GM21737 (cell line): ENCODE results near the gene ZNF385B.
"Not testable (repeated sequence)": the region's sequence is repeated elsewhere in the genome, so short reads cannot be mapped to it uniquely, and the experiment has no call there.

Source experiments
- ATAC-seq: cut with Tn5 transposase; IDR thresholded peaks from one replicate; pipeline ENCODE4 v1.9.1; 2021; ENCODE audit warnings: mild to moderate bottlenecking, moderate library complexity; ENCODE audit not compliant: unreplicated experiment

The ZNF385B gene

DNA sequence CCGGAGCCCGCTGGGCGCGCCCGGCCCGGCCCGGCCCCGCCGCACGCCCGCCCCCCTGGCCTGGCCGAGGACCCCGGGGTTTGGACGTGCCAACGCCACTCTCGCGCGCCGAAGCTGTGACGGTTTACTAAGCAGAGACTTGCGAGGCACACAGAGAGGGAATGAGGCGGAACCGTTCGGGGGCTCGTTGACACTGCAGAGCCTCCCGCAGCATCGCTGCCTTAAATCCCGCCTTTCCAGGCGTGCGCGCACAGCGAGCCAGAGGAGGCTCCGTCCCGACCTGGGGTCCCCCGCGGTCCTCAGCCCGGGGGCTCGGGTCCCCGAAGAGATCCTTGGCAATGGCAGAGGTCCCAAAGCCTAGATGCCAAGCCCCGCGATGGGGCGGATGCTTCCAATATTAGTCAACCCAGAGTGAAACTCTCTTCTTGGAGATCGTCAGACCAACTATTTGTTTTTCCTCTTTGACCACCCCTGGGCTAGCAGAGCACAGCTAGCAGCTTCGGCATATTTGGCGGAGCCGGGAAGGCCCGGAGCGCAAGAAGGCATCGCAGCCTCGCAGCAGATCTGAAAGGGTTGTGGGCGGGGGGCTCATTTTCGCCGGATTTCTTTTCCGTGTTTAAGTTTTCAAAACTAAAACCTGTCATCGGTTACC lies at the start of gene ZNF385B:
TSS of gene ZNF385B (minus strand) at position 197 of the 652 bp plus-strand sequence.
- no peak for ATAC-seq

DNA sequence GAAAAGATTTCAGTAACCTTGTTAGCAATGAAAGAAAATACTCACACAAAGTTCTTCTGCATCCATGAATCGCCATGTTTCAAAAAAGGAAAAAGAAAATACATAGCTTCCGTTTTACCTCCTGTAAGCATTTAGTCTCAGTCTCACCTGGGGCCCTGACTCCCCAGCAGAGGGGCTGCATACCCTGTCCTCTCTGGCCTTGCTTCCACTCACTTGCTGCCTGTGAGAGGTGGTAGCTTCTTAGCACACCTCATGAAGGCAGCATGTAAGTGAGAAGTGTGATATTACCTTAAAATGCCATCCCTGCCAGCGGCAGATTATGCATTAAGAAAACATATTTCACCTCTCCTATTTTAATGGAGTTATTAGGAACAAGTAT lies 49.3 kb upstream of the ZNF385B start:
- no peak for ATAC-seq

GRCh38 chr2:179909845-179910734 lies 48.7 kb upstream of the ZNF385B start:
- ATAC-seq, result no peak

DNA sequence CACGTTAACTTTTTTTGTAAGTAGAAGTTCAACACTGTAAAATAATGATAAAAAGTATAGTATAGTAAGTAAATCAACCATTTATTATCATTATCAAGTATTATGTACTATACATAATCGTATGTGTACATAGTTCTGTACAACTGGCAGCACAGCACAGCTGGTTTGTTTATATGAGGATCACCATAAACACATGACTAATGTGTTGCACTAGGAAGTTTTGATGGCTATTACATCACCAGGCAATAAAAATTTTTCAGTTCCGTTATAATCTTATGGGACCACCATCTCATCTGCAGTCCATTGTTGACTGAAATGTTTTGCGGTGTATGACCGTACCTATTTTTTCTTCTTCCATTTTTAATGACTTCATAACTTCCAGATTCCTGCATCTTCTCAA lies 39.2 kb upstream of the ZNF385B start:
- ATAC-seq, result no peak

DNA sequence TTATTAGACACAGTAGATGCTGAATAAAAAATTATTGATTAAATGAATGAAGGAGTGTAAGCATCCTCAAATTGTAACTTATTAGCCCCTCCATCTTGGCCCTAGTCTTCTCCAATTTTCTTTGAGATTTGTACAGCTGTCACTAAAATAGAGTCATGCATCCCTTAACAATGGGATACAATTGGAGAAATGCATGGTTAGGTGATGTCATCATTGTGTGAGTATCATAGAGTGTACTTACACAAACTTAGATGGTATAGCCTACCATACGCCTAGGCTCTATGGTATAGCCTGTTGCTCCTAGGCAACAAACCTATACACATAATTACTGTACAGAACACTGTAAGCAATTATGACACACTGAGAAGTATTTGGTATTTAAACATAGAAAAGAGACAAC lies 38.3 kb upstream of the ZNF385B start:
- ATAC-seq, result no peak

DNA sequence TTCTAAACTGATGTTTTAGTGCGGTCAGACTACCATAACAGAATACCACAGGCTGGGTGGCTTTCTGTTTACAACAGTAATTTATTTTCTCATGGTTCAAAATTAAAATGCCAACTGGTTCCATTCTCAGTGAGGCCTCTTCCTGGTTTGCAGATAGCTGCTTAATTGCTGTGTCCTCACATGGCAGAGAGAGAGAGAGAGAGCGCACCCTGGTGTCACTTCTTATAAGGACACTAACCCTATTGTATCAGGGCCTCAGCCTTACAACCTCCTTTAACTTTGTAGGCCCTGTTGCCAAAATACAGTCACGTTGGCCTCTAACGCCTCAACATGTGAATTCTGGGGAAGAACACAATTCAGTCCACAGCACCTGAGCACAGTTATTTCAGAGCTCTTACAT lies 37.5 kb upstream of the ZNF385B start:
- peak; percentile 75 for ATAC-seq

DNA sequence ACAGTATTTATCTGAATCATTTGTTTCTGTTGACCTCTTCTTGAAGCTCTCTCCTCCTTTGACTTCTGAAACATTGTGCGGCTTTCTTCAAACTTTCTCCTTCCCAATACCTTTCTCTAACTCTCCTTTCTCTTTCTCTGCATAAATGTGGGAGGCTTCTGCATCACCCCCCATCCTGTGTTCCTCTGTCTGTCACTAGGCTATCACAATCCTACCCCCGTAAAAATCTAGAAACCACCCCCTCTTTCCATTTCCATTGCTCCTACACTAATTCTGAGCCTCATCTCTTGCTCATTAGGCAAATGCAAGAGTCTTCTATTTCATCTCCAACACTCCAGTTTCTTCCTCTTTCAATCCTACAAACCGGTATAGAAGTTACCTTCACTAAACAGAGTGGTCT lies 32.2 kb upstream of the ZNF385B start:
- no peak for ATAC-seq

GRCh38 chr2:179891237-179891636 lies 29.8 kb upstream of the ZNF385B start:
- ATAC-seq, result no peak

DNA sequence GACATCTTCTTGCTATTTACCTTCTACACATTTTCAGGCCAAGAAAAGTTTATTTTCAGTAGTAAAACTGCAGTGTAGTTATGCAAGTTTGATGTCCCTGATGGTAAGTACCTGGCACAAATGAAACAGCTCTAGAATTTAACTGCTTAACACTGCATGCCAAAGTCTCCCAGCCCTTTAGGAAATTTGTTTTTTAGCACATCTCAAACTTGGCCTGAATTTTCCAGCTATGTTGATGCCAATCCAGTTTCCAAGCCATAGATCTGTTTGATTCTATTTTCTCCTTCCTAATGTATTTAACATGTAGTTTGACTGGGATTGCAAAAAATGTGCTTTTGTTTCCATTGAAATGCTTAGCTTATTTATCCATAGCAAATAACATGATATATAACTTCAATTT lies 29.3 kb upstream of the ZNF385B start:
- no peak for ATAC-seq

DNA sequence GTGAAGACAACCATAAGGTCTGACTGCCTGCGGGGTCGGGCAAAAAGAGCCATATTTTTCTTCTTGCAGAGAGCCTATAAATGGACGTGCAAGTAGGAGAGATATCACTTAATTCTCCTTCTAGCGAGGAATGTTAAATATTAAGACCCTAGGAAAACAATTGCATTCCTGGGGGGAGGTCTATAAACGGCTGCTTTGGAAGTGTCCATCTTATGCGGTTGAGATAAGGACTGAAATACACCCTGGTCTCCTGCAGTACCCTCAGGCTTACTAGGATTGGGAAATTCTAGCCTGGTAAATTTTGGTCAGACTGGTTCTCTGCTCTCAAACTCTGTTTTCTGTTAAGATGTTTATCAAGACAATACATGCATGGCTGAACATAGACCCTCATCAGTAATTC lies 27.2 kb upstream of the ZNF385B start:
- ATAC-seq, result not testable (repeated sequence)

DNA sequence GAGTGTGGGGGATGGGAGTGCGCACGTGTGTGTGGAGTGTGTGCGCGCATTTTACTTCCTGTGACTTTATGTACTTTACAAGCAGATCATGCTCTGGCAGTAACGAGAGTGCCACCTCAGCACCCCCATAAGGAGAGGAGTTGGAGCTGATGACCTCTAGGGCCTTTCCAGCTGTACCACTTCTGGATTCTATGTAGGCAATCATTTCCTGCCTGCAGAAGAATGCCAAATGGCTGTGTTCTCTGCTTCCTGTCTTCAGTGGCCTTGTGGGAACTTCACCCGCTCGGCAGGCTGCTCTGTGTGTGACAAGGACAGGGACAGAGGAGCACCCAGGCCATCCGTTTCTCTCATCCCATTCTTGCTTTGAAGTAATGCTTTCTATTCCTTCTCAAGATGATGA lies 22.8 kb upstream of the ZNF385B start:
- no peak for ATAC-seq

DNA sequence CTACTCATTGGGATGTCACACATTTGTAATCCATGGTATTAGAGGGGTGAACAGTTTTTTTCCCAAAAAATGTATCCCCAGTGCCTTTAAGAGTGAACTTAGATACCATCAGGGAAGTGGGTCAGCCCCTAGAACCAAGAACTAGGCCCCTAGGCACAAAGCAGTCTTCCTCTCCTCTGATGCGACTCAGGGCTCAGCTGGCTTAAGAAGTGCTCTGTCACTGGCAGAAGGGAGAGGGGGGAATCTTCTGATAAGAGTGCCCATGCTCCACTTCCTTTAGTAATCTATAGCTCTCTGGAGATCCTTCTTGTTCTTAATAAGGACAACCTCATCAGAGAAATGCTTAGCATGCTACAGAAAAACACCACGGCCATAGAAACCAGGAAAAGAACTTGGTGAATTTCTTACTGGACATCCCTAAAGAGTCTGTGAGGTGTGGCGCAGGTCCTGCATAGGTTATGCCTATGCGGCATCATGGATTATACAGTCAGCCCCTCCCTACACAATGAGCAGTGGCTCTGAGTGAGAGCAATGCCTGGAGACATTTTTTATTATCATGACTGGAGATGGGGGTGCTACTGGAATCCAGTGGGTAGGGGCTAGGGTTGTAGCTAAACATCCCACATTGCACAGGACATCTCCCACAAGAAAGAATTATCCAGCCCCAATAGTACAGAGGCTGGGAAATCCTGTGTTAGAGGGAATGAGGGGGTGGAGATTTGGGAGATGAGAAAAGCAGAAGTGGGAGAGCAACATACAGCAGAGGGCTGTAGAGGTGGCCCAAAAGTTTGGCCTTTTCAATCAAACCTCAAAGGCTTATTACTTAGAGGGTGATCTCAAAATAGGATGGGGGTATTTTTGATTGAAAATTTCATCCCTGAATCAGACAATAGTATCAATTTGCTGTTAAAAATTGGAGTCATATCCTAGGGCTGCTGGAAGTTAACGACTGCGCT lies 21.7 kb upstream of the ZNF385B start:
- ATAC-seq, result no peak

DNA sequence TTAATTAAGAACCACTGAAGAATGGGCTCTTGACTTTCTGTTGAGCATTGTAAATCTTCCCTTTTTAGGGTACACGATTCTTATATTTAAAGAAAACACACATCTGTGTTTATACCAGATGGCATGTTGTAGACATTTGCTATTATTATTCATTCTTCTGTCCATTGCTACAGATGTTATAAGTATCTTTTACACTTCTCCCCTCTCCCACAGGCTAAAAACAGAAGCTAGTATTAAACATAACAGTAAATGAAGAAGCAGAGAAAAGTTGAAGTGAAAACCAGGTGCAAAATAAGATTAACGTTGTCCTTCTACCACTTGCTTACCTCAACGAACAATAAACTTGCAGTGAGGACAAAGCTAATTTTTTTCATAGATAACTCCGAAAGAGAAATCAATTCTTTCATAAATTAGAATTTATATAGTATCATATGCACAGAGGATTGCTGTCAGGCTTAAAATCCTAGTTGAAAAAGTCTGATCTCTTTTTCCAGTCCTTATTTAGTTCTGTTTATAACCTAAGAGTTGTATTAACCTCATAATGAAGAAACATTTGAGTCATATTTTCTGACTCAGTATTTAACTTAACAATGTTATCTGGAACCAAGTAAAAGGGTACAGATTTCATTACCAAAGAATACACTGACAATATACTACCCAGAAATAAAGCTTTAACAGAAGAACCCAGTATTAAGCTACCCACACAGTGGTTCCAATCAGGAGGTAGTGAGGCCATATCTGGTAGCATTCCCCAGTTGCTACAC lies 16.4 kb upstream of the ZNF385B start:
- no peak for ATAC-seq

GRCh38 chr2:179876266-179876665 lies 14.9 kb upstream of the ZNF385B start:
- ATAC-seq, result no peak

DNA sequence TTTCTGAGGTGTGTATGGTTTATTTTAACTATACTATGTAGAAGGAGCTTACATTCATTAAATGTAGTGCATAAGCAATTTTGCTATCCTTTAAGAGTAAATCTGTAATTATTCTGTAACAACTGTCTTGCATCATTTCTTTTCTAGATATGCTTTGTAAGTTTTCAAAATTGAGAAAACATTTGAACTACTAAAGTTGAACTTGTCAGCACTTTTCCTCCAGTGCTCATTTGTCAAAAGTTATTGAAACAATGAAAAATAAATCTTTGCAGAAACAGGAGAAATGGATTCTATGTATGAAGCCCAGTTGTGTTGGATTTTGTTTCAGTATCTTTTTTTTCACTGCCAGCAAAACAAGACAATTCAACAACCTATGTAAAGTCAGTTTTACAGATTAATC lies 14.5 kb upstream of the ZNF385B start:
- no peak for ATAC-seq

DNA sequence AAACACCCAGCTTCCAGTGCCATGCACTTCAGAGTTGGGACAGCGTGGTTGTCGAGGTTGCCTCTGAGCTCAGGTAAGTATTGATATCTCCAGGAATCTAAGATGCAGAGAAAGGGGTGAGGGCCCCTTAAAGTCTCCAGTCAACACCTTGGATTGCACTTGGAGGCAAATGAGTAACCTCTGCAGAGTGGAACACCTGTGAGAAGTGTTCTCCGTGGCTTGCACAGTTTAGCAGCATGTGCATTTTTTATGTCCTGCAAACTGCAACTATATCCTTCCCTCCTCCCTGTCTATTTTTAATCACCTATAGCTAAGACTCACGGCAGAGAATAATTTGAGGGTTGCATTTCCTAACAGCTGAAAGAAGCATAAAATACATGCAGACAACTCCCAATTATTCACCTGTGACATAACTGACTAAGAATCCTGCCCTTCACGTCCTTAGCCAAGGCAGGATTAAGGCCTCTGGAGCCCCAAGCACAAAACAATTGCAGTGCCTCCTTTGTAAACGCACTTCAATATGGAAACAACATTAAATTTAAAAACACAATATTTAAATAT lies 1.6 kb upstream of the ZNF385B start:
- no peak for ATAC-seq

GRCh38 chr2:179861027-179861415 lies 391 bp downstream of the ZNF385B start:
- ATAC-seq, result no peak

DNA sequence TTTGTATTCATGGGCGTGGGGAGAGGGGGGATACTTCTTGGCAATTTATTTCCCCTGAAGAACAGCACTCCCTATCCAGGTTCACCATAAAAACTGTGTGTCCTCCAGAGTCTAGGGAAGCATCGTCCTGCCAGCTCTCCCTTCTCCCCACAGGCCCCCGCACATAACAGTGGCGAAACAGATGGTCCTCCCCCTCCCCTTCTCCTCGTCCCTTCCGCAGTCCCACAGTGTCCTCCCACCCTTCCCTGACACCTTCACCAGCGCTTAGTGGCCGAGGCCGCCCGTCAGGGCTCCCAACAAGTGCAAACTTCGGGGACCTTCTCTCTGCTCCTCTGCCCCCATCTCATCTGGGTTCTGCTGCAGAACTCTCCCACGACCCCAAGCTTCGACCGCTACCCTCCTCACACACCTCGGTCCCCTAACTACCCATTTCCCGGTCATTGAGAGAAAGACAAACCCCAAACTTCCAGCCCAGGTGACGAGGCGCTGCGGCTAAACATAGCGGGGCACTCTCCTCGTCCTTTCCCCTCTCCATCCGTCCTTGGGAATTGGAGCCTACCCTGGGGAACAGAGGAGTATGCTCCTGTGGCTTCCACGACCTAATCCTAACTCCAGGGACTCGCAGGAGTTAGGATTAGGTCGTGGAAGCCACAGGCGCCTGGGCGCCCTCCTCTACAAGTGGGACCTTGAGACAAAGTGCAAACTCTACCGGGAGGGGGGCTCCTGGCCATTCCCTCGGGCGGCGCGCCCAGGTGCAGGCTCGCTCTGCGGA lies 971 bp downstream of the ZNF385B start:
- no peak for ATAC-seq

DNA sequence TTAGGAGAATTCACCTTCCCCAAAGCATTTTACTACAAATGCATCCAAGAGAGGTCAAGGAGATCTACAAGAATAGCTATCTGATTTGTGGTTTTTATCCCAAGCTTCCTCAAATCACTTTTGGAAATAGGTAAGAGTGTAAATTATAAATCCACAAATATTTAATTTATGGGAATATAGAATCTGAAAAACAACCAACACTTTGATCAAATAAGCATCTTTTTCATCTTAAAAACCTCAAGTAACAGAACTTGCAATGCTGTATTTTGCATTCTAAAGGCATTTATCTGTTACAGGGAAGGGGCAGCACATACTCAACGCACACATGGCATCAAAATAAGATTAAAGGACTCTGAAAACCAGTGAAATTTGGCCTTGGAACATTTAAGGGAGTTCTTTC lies 1.9 kb downstream of the ZNF385B start:
- ATAC-seq, result no peak

GRCh38 chr2:179857236-179857635 lies 4.2 kb downstream of the ZNF385B start:
- no peak for ATAC-seq
